ENCODE data around the gene GMDS. TPM values are rescaled to one million over a fixed set of nuclear protein-coding genes. Genes with fewer than 3 reads are reported as not detected.

The GMDS gene
- total and polyA plus RNA-seq, 2 of the 4 experiments (the other 2 are of a cell fraction), result 7.3 to 21.9 TPM

DNA sequence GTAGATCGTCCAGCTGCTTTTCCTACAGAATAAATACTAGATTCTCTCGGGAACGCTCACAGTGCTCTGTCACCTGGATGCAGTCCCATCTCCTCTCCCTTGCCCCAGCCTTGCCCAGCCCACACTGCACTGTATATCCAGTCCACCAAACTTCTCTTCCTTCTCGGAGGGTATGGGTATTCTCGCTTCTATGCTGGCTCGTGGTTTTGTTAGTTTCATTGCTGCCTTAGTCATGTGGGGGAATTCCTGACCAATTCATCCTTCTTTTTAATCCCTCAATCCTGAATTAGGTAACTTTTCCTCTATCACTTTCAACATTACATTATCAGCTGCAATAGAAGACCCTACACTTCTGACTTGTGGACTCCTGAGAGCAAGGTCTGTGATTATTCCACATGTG lies 252.4 kb downstream of the GMDS start:
- Histone ChIP-seq H2AK9ac (replicated peaks; ENCODE audit: low read depth, low read length, poor library complexity) (no peak overlapping the region), H3K18ac (ENCODE audit: low read depth, low read length) (no peak overlapping the region), H3K56ac (ENCODE audit: extremely low read depth, insufficient read depth, low read length) (no peak overlapping the region), H2BK15ac (ENCODE audit: low read depth, low read length) (no peak overlapping the region), H4K8ac (ENCODE audit: low read depth in 2 of 2, low read length in 2 of 2) (no peak overlapping the region), H2AK5ac (ENCODE audit: low read depth, low read length) (no peak overlapping the region), H2AFZ (replicated peaks; ENCODE audit: low read length, poor library complexity) (peak overlapping the region; percentile 24), H2BK120ac (ENCODE audit: low read depth, low read length) (no peak overlapping the region), H3K79me1 (ENCODE audit: low read depth in 1 of 2, low read length in 2 of 2) (no peaks in the 10 kb centered on the region), H3K4me1 (ENCODE audit: control insufficient read depth, insufficient read depth, low read length) (peaks cover 7% of the 10 kb centered on the region), H3K27ac (ENCODE audit: insufficient read depth, low read length) (no peak overlapping the region), H3K23ac (ENCODE audit: low read depth, low read length) (no peak overlapping the region), H3K4me2 (ENCODE audit: low read depth, low read length) (peak overlapping the region; percentile 78), H3K36me3 (ENCODE audit: control insufficient read depth, insufficient read depth, low read length) (no peaks in the 10 kb centered on the region), H2BK5ac (ENCODE audit: low read depth, low read length, poor library complexity, severe bottlenecking) (no peak overlapping the region), H3K4ac (ENCODE audit: low read depth, low read length) (no peak overlapping the region), H4K5ac (ENCODE audit: low read depth, low read length) (no peak overlapping the region), H3K9me3 (ENCODE audit: control insufficient read depth, insufficient read depth, low read length) (no peaks in the 10 kb centered on the region), H4K91ac (ENCODE audit: insufficient read depth, low read depth, low read length) (no peak overlapping the region), H4K20me1 (ENCODE audit: insufficient read depth, low read length) (no peaks in the 10 kb centered on the region), H3K14ac (replicated peaks; ENCODE audit: low read depth, low read length) (0 out of 2 replicates have a peak overlapping the region, but pooled peaks have one; percentile 24), H3K4me3 (ENCODE audit: insufficient read depth, low read depth, low read length) (no peak overlapping the region), H3K27me3 (ENCODE audit: control insufficient read depth, insufficient read depth, low read length) (no peaks in the 10 kb centered on the region), H2BK20ac (ENCODE audit: low read depth, low read length) (no peak overlapping the region), H3K9me1 (ENCODE audit: insufficient read depth, low read length) (no peaks in the 10 kb centered on the region; the same call in none of the 2 replicates), H3K9ac (ENCODE audit: low read depth, low read length) (no peak overlapping the region)
- dilution Hi-C loops (cut with HindIII; ENCODE audit: low sequenced_read_pairs, unreplicated experiment), result no loop called here
- CTCF ChIA-PET, result interaction anchor here (0.5 kb wide), 1 partner anchor 26 kb away, joined by 3 read pairs; no protein-coding TSS in a partner anchor
- BruUV-seq (replicated peaks), result no TSS peak
- WGBS, 2 experiments (ENCODE audit: extremely low coverage in 2 of 2, insufficient read length in 1 of 2), result no CpG with 5 or more reads among the region's 6 CpGs
- in situ Hi-C loops (cut with MboI; ENCODE audit: low sequenced_read_pairs), result no loop called here
- DNase-seq, result peak; percentile 85
- TF ChIP-seq POLR2A (IDR thresholded peaks at IDR 0.05; ENCODE audit: low read depth, low read length), result no peak
- TF ChIP-seq RCOR1 (IDR thresholded peaks at IDR 0.05; ENCODE audit: insufficient replicate concordance, low read length), result no peak
- 0 out of 2 replicates have a peak, but pooled peaks have one; percentile 3 for TF ChIP-seq RAD21 (IDR thresholded peaks at IDR 0.05; ENCODE audit: low read length)
- TF ChIP-seq, protein P1, sequence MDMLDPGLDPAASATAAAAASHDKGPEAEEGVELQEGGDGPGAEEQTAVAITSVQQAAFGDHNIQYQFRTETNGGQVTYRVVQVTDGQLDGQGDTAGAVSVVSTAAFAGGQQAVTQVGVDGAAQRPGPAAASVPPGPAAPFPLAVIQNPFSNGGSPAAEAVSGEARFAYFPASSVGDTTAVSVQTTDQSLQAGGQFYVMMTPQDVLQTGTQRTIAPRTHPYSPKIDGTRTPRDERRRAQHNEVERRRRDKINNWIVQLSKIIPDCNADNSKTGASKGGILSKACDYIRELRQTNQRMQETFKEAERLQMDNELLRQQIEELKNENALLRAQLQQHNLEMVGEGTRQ (IDR thresholded peaks at IDR 0.05; ENCODE audit: low read depth, low read length), result peak; percentile 47; the same call in 1 of the 2 replicates
- peak; percentile 56; the same call in 1 of the 2 replicates for TF ChIP-seq FOS (IDR thresholded peaks at IDR 0.05; ENCODE audit: low read depth, low read length)
- peak; percentile 55 for TF ChIP-seq CEBPB (IDR thresholded peaks at IDR 0.05; ENCODE audit: low read depth, low read length)
- TF ChIP-seq MAFK (IDR thresholded peaks at IDR 0.05; ENCODE audit: low read depth, low read length), result no peak
- intact Hi-C loops (cut with micrococcal nuclease), result no loop called here
- POLR2A ChIA-PET (ENCODE audit: unreplicated experiment), result no interaction called here
- ATAC-seq (ENCODE audit: low read depth), result peak; percentile 92
